SKM-1 treated with dmso at 0.1 percent for 144 hours (cell line): ENCODE measurements around the gene TMEM270.
A peak's percentile ranks its signal among the peaks of the same experiment; 100 is the strongest.

Experiments used
- DNase-seq: peaks from one replicate; lab custom pipeline; 2025; ENCODE audit not compliant: unreplicated experiment; lab: John Stamatoyannopoulos, UW

Gene TMEM270

GRCh38 chr7:73904219-73905137 is 43.5 kb downstream of the TMEM270 start:
- no peak for DNase-seq

GRCh38 chr7:73905360-73905759 is 44.4 kb downstream of the TMEM270 start:
- DNase-seq = no peak

DNA sequence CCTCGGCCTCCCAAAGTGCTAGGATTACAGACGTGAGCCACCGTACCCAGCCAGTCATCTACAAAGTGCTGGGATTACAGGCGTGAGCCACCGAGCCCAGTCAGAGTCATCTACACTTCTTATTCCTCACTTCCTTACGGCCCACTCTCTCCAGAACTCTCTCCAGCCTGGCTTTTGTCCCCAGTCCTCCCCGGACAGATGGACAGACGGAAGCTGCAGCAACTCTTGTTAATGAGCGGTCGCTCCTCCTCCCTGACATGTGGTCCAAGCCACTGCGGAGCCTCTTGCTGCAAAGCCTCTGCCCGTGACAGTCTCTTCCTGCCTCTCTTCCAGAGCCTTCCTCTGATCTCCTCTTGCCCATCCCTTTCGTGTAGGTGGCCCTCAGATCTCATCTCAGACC is 45.9 kb downstream of the TMEM270 start:
- DNase-seq = no peak

GRCh38 chr7:73907554-73908122 is 46.7 kb downstream of the TMEM270 start:
- DNase-seq = no peak

DNA sequence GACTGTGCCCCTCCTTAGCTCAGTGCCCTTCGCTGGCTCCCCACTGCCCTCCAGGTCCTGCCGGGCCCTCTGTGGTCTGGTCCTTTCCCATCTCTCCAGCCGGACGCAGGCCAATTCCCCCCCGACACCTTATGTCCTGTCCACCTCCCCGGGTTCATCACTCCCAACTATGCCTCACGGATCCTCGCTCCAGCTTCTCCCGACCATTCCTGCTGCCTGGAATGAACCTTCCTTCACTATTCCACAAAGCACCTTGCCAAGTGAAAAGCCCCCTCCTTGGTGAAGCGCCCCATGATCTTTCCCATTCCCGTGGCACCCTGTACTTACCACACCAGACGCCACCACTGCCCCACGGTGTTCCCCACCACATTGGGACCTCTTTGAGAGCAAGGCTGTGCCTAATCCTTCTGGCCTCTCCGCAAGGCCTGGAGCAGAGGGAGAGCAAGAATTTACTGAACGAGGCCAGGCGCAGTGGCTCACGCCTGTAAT is 47.2 kb downstream of the TMEM270 start:
- DNase-seq = no peak

DNA sequence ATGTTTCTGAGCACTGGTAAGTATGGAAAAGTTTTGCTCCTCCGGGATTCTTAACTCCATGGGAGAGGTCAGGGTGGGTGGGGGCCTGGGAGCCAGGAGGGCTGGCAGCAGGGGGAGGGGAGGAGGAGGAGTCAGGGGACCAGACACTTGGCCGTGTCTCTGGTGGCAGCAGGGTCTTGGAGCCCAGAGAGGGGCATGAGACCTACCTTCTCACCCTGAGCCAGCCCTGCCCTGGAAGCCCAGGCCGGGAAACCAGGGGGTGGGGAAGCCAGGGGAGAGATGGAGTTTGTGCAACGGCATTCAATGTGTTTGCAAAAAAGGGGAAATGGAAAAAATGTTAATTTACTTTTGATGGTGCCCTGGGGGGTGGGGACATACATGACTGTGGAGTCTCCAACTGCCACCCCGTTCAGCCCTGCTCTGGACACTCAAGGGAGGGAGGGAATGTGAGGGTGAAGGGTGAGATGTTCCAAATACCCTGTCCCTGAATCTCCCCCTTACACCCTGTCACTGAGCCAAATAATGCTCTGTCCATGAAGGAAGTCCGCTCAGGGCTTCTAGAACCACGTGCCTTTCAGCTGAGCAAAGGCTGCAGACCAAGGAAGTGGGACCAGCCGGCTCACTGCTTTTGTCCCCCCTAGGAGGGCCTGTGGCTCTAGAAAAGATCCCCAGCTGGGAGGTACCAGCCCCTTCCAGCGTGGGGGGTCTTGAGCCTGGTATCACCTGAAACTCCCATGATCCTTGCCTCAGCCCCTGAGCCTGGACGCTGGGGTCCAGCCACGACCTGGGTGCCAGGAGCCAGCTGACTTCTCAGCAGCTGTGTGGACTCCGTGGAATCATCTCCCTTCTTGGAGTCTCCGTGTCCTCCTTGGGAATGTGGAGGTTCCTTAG is 48.3 kb downstream of the TMEM270 start:
- DNase-seq = peak; percentile 84

DNA sequence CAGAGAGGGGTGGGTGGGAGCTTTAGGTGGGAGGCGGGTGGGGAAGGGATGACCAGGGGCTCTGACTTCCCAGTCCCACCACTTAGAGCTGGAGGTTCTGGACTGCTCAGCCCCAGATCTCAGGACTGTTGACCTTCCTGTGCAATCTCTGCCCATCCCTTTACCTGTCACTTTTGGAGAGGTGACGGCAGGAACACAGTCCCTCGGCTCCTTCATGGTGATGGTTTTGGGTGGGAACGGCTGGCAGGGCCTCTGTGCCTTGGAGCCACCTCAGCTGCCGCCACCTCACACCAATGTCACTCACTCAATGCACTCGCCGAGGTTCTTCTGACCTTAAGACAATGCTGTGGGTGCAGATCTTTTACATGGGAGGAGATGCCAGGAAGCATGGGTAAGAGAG is 49.0 kb downstream of the TMEM270 start:
- no peak for DNase-seq

- no peak for DNase-seq
Observed at GRCh38 chr7:73912223-73912622, 51.3 kb downstream of the TMEM270 start.
